Caco-2 (cell line): ENCODE measurements around the gene PYGL. TPM values are rescaled to one million over a fixed set of nuclear protein-coding genes. Genes with fewer than 3 reads are reported as not detected.
"Not testable (repeated sequence)": the region's sequence is repeated elsewhere in the genome, so short reads cannot be mapped to it uniquely, and the experiment has no call there.

Source experiments
- BruUV-seq: library from RNA; stranded (reverse); fragments of 400-500 nt; replicated peaks from 2 replicates; lab custom pipeline; 2021; lab: Mats Ljungman, UMichigan
- CTCF ChIA-PET: fragments of 300-600 bp; sonication (Branson Sonifier 250); formaldehyde crosslinking; loops from one replicate; lab custom pipeline; 2022; ENCODE audit warnings: antibody characterized with exemption; lab: Charles Lee
- POLR2A ChIA-PET: fragments of 300-600 bp; sonication (Branson Sonifier 250); formaldehyde crosslinking; loops from one replicate; lab custom pipeline; 2022; ENCODE audit warnings: antibody characterized with exemption; lab: Charles Lee
- DNase-seq, 2 experiments: peaks; one replicate each; pipeline versions ENCODE4 v3.0.0 to v3.0.0-alpha.2; 2020 to 2022
- H3K27me3 ChIP-seq: replicated peaks from 2 replicates; pipeline ENCODE4 v1.6.0; 2011; ENCODE audit warnings: low read length; ENCODE audit not compliant: control insufficient read depth, insufficient read depth
- H3K36me3 ChIP-seq: 2 replicates; pipeline ENCODE4 v1.5.1; 2011; ENCODE audit warnings: low read length; ENCODE audit not compliant: control insufficient read depth, insufficient read depth
- H3K4me1 ChIP-seq: fragments of 250-450 bp; sonication (Bioruptor Pico); 2 replicates; pipeline ENCODE4 v1.5.1; 2020; ENCODE audit warnings: mild to moderate bottlenecking
- H3K4me3 ChIP-seq: 2 replicates; pipeline ENCODE4 v1.5.1; 2011; ENCODE audit warnings: low read depth, mild to moderate bottlenecking, control low read depth, low read length
- H3K9me3 ChIP-seq: fragments of 250-450 bp; sonication (Bioruptor Pico); 2 replicates; pipeline ENCODE4 v1.5.1; 2020; ENCODE audit warnings: mild to moderate bottlenecking, moderate library complexity
- H3K27ac Mint-ChIP-seq: one replicate; pipeline ENCODE4 v1.8.0; 2022; ENCODE audit warnings: mixed read lengths; ENCODE audit not compliant: unreplicated experiment
- H3K27me3 Mint-ChIP-seq: one replicate; pipeline ENCODE4 v1.8.0; 2022; ENCODE audit warnings: mixed read lengths; ENCODE audit not compliant: insufficient read depth, unreplicated experiment
- H3K36me3 Mint-ChIP-seq: one replicate; pipeline ENCODE4 v1.8.0; 2022; ENCODE audit warnings: mild to moderate bottlenecking, mixed read lengths; ENCODE audit not compliant: insufficient read depth, unreplicated experiment
- H3K4me1 Mint-ChIP-seq: one replicate; pipeline ENCODE4 v1.8.0; 2022; ENCODE audit warnings: low read depth, mixed read lengths; ENCODE audit not compliant: unreplicated experiment
- H3K4me3 Mint-ChIP-seq: one replicate; pipeline ENCODE4 v1.8.0; 2022; ENCODE audit warnings: mild to moderate bottlenecking, moderate library complexity, mixed read lengths; ENCODE audit not compliant: unreplicated experiment
- H3K9me3 Mint-ChIP-seq: one replicate; pipeline ENCODE4 v1.8.0; 2022; ENCODE audit warnings: mixed read lengths; ENCODE audit not compliant: unreplicated experiment
- intact Hi-C: fragments of 100-400 bp; cut with micrococcal nuclease; formaldehyde crosslinking; loops from one replicate; pipeline ENCODE4 v1.10.0; 2022; ENCODE audit not compliant: unreplicated experiment
- total RNA-seq: library from RNA; stranded (reverse); gene quantifications from 2 replicates; pipeline ENCODE4 v1.2.3, GENCODE V29; 2022
- TF ChIP-seq, protein P1 (sequence below), 2 experiments: fragments of 200-600 bp in 1 of 2; IDR thresholded peaks; 1 replicate in 1 of 2; 2 replicates in 1 of 2; pipeline versions ENCODE4 v1.5.1 to v1.8.0; 2011 to 2022; ENCODE audit warnings: antibody characterized with exemption in 1 of 2, control low read depth in 1 of 2, inconsistent platforms in 1 of 2, low read depth in 1 of 2, low read length in 1 of 2, mild to moderate bottlenecking in 1 of 2, moderate library complexity in 1 of 2; ENCODE audit not compliant: insufficient read depth in 1 of 2, severe bottlenecking in 1 of 2, unreplicated experiment in 1 of 2

PYGL gene
- total RNA-seq, 1 experiment from 2014 or later = 98.1 TPM

DNA sequence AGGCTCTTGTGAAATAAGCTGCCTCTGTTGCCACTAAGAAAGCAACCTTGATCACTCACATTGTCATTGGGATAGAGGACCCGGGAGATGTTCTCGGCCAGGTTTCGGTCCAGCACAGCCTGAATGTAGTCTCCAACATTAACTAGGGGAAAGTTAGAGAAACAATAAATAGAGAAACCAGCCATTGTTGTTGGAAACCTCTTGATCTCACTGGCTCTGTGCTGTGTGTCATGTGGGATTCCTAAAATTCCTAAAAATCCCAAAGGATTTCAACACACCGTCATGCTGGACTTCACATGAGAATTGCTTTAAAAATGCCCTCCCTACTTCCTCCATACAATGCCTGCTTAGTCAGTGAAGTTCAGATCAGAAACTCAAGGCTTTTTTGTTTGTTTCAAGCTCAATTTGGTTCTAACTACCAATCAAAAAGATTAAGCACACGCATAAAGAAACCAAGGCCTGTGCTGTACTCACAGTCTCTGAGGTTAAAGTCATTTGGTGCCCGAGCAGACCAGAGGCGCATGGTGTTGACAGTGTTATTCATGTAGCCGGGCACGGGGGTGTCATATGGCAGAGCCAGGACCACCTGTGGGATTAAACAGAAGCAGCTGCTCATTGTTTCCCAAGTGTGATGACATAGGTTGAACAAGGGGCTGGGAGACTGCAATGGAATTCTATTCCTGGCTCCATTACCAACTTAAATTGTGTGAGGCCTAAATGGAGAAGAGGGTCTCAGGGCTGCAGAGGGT is 23.6 kb downstream of the PYGL start:
- no peaks in the 10 kb centered on the region for H3K27me3 ChIP-seq
- POLR2A ChIA-PET = interaction anchor here (1.0 kb wide), 1 partner anchor 23 kb away, joined by 3 read pairs; no protein-coding TSS in a partner anchor
- Mint-ChIP-seq H3K9me3 (no peaks in the 10 kb centered on the region), H3K4me1 (peaks cover 9% of the 10 kb centered on the region), H3K36me3 (peaks cover 27% of the 10 kb centered on the region), H3K27ac (peak overlapping the region; percentile 79), H3K27me3 (no peaks in the 10 kb centered on the region), H3K4me3 (no peak overlapping the region)
- peaks cover 5% of the 10 kb centered on the region for H3K36me3 ChIP-seq
- no TSS peak for BruUV-seq
- CTCF ChIA-PET = interaction anchor here (1.5 kb wide), 1 partner anchor 23 kb away, joined by 4 read pairs; no protein-coding TSS in a partner anchor
- no peaks in the 10 kb centered on the region for H3K9me3 ChIP-seq
- peaks cover 22% of the 10 kb centered on the region for H3K4me1 ChIP-seq
- H3K4me3 ChIP-seq = no peak overlapping the region
- peak in 1 of 2 experiments; percentile 31 for DNase-seq
- intact Hi-C loops = no loop called here
- TF ChIP-seq, protein P1, sequence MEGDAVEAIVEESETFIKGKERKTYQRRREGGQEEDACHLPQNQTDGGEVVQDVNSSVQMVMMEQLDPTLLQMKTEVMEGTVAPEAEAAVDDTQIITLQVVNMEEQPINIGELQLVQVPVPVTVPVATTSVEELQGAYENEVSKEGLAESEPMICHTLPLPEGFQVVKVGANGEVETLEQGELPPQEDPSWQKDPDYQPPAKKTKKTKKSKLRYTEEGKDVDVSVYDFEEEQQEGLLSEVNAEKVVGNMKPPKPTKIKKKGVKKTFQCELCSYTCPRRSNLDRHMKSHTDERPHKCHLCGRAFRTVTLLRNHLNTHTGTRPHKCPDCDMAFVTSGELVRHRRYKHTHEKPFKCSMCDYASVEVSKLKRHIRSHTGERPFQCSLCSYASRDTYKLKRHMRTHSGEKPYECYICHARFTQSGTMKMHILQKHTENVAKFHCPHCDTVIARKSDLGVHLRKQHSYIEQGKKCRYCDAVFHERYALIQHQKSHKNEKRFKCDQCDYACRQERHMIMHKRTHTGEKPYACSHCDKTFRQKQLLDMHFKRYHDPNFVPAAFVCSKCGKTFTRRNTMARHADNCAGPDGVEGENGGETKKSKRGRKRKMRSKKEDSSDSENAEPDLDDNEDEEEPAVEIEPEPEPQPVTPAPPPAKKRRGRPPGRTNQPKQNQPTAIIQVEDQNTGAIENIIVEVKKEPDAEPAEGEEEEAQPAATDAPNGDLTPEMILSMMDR (IDR thresholded peaks at IDR 0.05; ENCODE audit: insufficient read depth in 1 of 2, low read depth in 1 of 2, low read length in 1 of 2, severe bottlenecking in 1 of 2, unreplicated experiment in 1 of 2) = no peak

DNA sequence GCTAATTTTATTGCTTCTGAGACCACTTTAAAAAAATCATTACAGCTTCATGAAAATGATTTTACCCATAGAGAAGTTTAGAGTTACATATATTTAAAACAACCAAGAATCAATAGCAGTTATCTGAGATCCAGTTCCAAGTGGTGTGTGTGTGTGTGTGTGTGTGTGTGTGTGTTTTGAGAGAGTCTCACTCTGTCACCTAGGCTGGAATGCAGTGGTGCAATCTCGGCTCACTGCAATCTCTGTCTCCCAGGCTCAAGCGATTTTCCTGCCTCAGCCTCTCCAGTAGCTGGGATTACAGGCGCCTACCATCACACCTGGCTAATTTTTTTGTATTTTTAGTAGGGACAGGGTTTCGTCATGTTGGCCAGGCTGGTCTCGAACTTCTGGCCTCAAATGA is 24.8 kb downstream of the PYGL start:
- peaks cover 34% of the 10 kb centered on the region for H3K36me3 Mint-ChIP-seq
- H3K4me3 ChIP-seq, H3K9me3 ChIP-seq, H3K4me1 Mint-ChIP-seq, BruUV-seq, POLR2A ChIA-PET, H3K27me3 Mint-ChIP-seq, intact Hi-C loops, H3K27ac Mint-ChIP-seq, H3K4me3 Mint-ChIP-seq, H3K27me3 ChIP-seq, H3K9me3 Mint-ChIP-seq, H3K36me3 ChIP-seq: not testable (repeated sequence)
- H3K4me1 ChIP-seq = peaks cover 11% of the 10 kb centered on the region
- DNase-seq = peak in 1 of 2 experiments; percentile 21
- CTCF ChIA-PET = interaction anchor here (0.7 kb wide), 1 partner anchor 526 kb away, joined by 3 read pairs; no protein-coding TSS in a partner anchor

DNA sequence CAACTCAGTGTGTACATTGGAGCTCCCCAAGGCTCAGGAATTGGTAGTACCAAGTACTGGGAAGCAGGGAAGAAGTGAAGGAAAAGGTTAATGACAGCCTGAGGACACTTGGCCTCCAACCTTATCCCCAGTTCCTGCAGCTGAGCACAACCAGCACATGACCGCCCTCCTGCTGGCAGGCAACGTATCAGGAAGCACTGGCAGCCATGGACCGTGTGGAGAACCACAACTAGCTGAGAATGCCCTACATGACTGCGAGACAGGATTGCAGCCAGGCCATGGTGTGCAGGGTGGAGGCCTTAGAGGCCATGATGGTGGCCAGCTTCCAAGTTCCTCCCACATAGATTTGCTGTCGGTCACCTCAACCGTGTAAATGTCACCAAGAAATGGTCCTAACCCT is 26.8 kb downstream of the PYGL start:
- H3K4me1 ChIP-seq = peaks cover 11% of the 10 kb centered on the region
- H3K27me3 ChIP-seq = no peaks in the 10 kb centered on the region
- peaks cover 4% of the 10 kb centered on the region for H3K36me3 ChIP-seq
- no peak overlapping the region for H3K4me3 ChIP-seq
- ChIA-PET POLR2A (no interaction called here), CTCF (no interaction called here)
- Mint-ChIP-seq H3K4me1 (peaks cover 9% of the 10 kb centered on the region), H3K27me3 (no peaks in the 10 kb centered on the region), H3K9me3 (no peaks in the 10 kb centered on the region), H3K27ac (no peak overlapping the region), H3K36me3 (peaks cover 22% of the 10 kb centered on the region), H3K4me3 (no peak overlapping the region)
- no peak for DNase-seq
- no peaks in the 10 kb centered on the region for H3K9me3 ChIP-seq
- TF ChIP-seq, protein P1 (IDR thresholded peaks at IDR 0.05; ENCODE audit: insufficient read depth in 1 of 2, low read depth in 1 of 2, low read length in 1 of 2, severe bottlenecking in 1 of 2, unreplicated experiment in 1 of 2) = no peak
- intact Hi-C loops = no loop called here
- no TSS peak for BruUV-seq
